Eye (tissue), 1 donor: ENCODE results near the gene C1orf198.
A peak's percentile ranks its signal among the peaks of the same experiment; 100 is the strongest.

ENCODE experiments used
- DNase-seq: peaks from one replicate; pipeline ENCODE4 v3.0.0-alpha.2; 2015

C1orf198 gene

GRCh38 chr1:230891413-230891812 lies 23.1 kb upstream of the C1orf198 start:
- DNase-seq, result no peak

- no peak for DNase-seq
Measured at GRCh38 chr1:230884646-230885045, 16.3 kb upstream of the C1orf198 start.

- no peak for DNase-seq
Measured at GRCh38 chr1:230883967-230884366, 15.6 kb upstream of the C1orf198 start.

GRCh38 chr1:230879778-230880177 lies 11.5 kb upstream of the C1orf198 start:
- peak; percentile 80 for DNase-seq

- DNase-seq, result peak; percentile 67
Measured at GRCh38 chr1:230878591-230878990, 10.3 kb upstream of the C1orf198 start.

- no peak for DNase-seq
Measured at GRCh38 chr1:230877924-230878590, 9.7 kb upstream of the C1orf198 start.

GRCh38 chr1:230877146-230877923 lies 9.0 kb upstream of the C1orf198 start:
- DNase-seq, result no peak

GRCh38 chr1:230876660-230877059 lies 8.3 kb upstream of the C1orf198 start:
- DNase-seq, result no peak

- no peak for DNase-seq
Measured at GRCh38 chr1:230875370-230875769, 7.0 kb upstream of the C1orf198 start.

GRCh38 chr1:230870916-230871315 lies 2.6 kb upstream of the C1orf198 start:
- no peak for DNase-seq

- DNase-seq, result peak; percentile 73
Measured at GRCh38 chr1:230869500-230869899, 1.2 kb upstream of the C1orf198 start.

- DNase-seq, result peak; percentile 90
Measured at GRCh38 chr1:230868736-230869385, 540 bp upstream of the C1orf198 start.

GRCh38 chr1:230867101-230867902 lies 1.0 kb downstream of the C1orf198 start:
- no peak for DNase-seq

GRCh38 chr1:230866171-230867070 lies 1.9 kb downstream of the C1orf198 start:
- no peak for DNase-seq

- DNase-seq, result no peak
Measured at GRCh38 chr1:230865062-230865817, 3.1 kb downstream of the C1orf198 start.

GRCh38 chr1:230864441-230864840 lies 3.9 kb downstream of the C1orf198 start:
- no peak for DNase-seq

- DNase-seq, result no peak
Measured at GRCh38 chr1:230863449-230863848, 4.9 kb downstream of the C1orf198 start.

GRCh38 chr1:230861970-230862595 lies 6.2 kb downstream of the C1orf198 start:
- DNase-seq, result no peak

- no peak for DNase-seq
Measured at GRCh38 chr1:230861489-230861888, 6.8 kb downstream of the C1orf198 start.

GRCh38 chr1:230860617-230861384 lies 7.5 kb downstream of the C1orf198 start:
- DNase-seq, result no peak
